Activated CD4-positive, alpha-beta T cell treated with anti-CD3 and anti-CD28 coated beads, Interleukin-2, amount 50 U/mL, for 4 hours (primary cell): ENCODE results near the gene NXPH2.

ENCODE experiments used
- DNase-seq, 2 experiments: peaks; one replicate each; pipeline ENCODE4 v3.0.0-alpha.2; 2020

Gene NXPH2

GRCh38 chr2:138630164-138630563 lies 150.0 kb downstream of the NXPH2 start:
- no peak for DNase-seq

- no peak for DNase-seq
Measured at GRCh38 chr2:138626148-138626547, 154.0 kb downstream of the NXPH2 start.

GRCh38 chr2:138622613-138623012 lies 157.6 kb downstream of the NXPH2 start:
- no peak for DNase-seq

- DNase-seq: no peak
Measured at GRCh38 chr2:138621139-138621538, 159.1 kb downstream of the NXPH2 start.

GRCh38 chr2:138620431-138620830 lies 159.8 kb downstream of the NXPH2 start:
- no peak for DNase-seq
